GM18519 (cell line): ENCODE data around the gene NAPB.

Experiments used
- ATAC-seq: cut with Tn5 transposase; IDR thresholded peaks from one replicate; pipeline ENCODE4 v1.9.1; 2021; ENCODE audit warnings: mild to moderate bottlenecking, moderate library complexity; ENCODE audit not compliant: unreplicated experiment, low FRiP score

NAPB gene

DNA sequence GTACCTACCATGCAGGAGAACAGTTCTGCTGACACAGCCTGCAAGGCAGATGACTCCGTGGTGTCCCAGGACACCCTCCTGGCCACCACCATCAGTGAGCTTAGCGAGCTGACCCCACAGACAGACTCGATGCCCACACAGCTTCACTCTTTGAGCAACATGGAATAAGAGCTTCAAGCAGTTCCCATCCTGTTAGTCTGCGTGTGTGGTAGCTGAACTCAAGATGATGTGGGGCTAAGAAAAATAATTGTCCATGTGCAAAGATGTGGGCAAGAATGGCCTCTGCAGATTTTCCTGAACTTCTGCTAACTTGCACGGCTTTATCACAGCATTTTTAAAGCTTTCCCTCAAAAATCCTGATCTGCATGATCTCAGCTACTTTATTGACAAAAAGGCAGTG, 51.0 kb downstream of the NAPB start:
- no peak for ATAC-seq

DNA sequence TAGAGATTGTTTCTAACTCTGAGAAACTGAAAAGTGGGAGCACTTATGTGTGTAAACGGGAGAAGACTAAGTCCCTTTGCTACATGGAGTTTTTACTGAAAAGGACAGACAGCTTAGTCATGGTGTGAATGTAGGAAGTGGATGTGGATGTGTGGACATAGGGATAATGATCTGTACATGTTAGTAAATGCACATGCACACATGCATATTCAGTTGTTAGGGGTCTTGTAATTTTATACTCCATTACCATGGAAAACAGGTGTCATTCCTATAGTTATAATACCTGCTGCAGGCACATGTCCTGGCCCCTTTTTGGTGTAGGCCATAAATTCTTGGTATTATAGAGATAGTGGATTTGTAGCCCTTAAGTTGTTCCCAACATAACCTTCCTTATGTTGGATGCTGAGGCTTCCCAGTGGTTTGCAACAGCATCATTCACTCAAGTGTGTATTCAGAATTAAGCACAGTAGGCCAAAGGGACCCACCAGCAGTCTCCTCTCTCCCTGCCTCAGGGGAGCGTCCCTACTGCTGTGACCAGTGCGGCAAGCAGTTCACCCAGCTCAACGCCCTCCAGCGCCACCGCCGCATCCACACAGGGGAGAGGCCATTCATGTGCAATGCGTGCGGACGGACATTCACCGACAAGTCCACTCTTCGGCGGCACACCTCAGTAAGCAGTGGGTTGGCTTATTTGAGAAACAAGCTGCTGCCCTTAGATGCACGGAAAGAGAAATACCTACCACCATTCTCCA, 52.0 kb downstream of the NAPB start:
- ATAC-seq: no peak

DNA sequence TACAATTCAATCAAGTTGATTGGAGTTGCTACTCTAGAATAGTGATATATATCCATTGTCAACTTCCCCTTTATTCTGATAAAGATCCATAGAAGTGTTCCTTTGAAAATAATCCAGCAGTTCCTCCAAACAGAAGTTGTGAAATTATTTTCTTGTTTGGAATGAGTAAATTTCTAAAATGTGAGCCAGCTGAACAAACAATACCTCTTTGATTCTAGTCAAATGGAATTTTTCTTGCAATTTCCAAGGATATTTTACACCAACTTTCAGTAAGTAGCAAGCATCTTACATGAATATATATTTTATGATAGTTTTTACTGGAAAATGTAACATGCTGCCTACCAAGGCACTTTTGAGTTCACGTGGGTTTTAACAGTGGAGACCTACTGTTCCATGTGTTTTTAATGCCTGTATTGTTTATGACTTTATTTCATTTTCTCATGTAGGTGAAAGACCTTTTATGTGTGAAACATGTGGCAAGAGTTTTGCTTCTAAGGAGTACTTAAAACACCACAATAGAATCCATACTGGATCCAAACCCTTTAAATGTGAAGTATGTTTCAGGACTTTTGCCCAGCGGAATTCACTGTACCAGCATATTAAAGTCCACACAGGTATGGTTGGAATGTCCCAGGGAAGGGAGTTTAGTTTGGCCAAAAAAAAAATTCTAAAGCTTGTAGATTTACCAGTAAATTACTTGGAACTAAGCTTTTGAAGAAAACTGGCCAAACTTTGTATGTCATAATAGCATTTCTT, 52.8 kb downstream of the NAPB start:
- no peak for ATAC-seq

DNA sequence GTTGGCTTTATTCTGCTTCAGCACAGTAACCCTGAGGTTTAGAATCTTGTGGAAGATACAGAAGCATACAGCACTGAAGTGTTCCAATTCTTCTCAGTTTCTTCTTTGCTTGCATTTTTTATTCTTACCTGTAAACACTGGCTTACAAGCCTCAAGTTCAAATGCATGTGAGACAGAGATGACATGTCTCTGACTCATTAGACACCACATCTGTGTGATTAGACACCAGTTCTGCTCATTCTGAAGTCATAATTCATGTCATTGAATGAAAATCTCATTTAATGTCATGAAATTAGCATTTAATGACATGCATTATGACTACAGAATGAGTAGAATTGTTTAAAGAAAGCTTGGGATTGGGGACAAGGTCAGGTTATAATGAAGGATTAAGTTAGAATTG, 53.5 kb downstream of the NAPB start:
- no peak for ATAC-seq

DNA sequence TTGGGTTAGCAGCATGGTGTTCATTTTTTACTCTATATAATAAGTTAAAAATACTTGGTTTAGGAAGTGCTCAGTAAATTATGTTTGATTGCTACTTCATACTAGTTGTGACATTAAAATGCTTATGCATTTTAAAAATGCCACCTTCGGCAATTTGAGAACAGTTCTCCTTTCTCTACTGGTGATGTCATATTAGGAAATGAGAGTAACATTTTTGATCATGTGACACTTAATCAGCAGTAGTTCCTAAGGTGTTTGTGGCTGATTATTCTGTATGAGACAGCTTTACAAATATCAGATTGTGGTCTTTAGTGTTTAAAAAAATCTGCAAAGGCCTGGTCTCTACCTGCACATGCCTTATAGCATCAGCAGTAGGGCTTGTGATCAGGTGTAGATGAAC, 54.9 kb downstream of the NAPB start:
- no peak for ATAC-seq

DNA sequence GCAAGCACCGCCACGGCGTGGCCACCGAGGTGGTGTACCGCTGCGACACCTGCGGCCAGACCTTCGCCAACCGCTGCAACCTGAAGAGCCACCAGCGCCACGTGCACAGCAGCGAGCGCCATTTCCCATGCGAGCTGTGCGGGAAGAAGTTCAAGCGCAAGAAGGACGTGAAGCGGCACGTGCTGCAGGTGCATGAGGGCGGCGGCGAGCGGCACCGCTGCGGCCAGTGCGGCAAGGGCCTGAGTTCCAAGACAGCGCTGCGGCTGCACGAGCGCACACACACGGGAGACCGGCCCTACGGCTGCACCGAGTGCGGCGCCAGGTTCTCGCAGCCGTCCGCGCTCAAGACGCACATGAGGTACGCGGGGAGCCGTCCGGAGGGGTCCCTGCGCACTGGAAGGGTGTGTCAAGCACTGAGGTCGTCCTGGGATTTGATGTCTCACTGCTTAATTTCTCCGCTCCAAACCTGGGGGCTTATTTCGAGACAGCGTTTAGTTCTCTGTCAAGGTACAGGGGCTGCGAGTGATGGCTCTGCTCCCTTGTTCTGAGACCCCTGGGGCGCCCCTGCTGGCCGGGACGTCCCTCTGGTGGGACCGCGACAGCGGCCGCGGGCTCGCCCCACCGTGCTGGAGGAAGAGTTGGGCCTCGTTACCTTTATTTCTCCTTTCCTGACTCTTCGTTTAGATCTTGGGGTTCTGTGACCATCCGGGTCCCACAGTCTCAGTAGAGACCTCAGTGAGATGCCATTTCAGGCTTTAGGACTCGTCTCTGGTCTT, 55.7 kb downstream of the NAPB start:
- no peak for ATAC-seq

DNA sequence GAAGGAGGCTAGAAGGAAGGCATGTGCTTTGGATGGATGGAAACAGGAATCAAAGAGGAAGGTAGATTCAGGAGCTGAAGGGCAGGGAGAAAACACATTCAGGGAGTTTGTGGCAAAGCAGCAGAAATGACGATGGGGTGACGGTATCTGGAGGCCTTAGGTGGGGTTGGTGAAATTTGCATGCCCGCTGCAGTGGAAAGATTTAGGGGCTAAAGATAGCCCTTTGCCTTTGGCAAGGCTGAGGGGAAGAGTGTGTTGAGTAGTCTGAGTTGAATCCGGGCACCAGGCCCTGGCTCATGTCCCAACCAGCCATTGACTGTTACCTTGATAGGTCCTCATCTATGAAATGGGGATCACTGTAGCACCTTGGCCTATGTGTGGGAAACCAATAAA, 58.0 kb downstream of the NAPB start:
- no peak for ATAC-seq

DNA sequence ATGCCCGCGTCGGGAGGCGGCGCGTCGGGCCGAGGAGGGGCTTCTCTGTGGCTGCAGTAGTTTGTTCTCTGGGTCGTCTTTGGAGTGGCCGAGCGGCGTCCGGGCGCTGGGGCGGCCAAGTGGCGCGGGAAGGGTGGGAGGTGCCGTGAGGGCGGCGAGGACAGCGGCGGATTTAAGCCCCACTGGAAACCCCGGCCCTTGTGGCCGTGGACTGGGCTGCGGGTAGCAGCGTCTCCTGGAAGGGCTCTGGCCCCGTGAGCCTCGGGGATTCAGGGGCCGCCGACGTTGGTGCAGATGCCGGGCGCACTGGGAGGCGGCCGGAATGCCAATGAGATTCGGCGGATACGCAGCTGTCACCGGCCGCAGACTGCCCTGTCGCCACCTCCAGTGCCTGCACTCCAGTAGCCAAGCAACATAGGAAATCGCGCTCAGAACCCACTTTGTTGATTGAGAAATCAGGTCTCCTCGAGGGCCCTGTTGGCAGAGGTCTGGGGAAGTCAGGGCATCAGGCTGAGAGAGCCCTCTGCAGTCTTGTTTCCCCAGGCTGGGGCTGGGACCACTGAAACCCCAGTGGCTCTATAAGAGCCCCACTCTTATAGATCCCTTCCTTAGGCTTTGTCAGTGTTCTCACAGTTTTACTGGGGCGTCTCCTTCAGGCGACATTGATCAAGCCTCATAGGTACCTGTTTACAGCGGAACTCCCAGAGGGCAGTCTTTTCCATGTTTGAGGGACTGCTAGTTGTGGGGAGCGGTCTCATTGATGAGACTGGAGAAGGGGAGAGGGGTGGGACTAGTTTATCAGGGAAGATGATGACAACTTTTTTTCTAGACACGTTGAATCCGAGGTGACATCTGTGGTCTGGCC, 58.7 kb downstream of the NAPB start:
- ATAC-seq: no peak

DNA sequence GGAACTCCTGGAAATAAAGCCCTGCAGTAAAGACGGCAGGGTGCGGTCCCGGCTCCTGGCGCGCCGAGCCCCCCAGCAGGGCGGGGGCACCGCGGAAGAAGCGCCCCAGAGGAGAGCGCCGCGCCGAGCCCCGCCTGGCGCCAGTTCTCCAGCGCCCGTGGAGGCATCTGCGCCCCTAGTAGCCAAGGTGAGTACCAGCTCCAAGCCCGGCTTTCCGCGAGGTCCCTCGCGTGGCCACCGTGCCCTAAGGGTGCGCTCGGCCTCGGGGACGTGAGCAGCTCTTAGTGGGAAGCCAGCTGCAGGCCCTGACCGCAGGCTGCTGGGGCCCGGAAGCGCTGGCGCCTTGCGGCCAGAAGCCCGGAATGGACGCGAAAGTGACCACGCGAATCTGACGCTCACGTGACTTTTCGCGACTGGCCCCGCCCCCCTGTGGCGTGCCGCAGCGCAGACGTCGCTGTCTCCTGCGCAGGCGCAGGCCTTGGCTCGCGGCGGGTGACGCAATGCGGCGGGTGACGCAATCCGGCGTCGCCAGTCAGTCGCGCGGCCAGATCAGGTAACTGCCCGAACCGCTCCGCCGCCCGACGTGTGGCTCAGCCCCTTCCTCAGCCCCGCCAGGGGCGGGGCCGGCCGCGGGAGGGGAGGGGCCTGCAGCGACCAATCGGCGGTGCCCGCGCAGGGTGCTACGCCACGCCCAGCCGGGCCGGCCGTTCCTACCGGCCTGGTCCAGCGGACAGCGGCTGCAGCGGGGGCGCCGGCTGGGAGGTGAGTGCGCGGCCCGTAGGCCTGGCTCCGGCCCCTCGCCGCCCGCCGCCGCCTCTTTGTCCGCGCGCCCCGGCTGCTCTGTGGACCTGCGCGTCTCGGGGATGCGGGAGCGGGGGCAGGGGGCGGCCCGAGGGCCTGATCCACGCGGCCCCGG, 59.6 kb downstream of the NAPB start, which contains the start of gene GZF1:
GZF1 (plus strand) TSS at position 707 of the 916 bp plus-strand sequence. CDS start 2,202 bp downstream, outside the sequence.
- ATAC-seq: peak; percentile 57

DNA sequence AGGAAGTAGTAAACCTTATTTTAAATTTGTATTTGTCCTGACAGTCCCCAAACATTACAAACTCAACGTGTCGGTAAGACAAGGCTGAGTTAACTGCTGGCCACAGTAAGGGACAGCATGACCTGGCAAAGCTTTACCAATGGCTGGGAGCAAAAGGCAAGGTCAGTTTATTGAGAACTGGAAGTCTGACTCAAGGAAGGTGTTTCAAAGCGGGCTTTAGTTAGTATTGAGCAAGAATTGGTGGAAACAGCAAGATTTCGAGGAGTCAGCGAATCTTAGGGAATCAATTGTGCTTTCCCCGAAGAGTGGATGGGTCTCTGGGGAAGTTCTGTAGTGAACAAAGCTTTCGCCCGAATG, 60.2 kb downstream of the NAPB start:
- no peak for ATAC-seq

DNA sequence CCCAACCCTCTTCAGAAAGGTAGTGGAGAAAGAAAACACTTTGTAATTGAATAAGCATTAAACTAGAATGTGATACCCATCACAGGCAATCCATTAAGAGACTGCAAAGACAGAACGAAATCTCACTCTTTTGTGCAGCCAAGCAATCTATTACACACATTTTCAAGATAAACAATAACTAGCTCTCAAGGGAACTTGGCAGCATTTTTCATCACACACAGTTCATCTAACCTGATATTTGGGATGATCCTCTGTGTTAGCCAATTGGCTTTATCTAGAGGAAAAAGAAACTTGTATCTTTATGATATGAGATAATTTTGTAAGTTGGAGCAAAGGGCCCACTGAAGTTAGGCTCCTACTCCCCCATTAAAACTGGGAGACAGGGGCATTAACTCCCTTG, 60.8 kb downstream of the NAPB start:
- ATAC-seq: no peak

DNA sequence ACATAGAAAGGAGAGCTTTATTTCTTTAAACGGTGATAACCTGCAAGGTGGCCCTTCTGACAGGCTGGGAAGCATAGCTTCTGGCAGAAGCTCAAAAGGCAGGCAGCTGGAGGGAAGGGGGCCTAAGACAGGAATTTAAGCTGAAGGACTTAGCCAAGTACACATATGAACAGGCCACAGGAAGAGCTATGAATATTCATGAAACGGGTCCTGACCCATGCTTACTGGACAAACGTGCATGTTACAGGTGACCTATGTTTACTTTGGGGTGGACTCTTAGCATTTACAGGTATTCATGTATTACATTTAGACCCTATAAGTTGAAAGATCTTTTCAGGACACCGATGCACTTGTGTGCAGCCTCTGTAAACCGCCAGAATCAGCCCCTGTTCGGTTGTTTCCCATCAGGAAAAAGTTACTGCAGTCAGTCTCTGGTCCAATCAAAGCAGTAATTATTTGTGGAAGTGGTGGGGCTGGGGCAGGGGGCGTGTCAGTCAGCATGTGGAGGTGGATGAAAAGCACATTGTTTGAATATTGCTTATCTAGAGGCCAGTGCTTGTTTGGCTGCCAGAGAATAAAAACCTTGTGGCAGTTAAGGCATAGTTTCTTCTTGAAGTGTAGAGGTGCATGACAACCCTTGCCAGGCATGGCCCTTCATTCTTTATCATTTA, 62.2 kb downstream of the NAPB start:
- ATAC-seq: no peak

DNA sequence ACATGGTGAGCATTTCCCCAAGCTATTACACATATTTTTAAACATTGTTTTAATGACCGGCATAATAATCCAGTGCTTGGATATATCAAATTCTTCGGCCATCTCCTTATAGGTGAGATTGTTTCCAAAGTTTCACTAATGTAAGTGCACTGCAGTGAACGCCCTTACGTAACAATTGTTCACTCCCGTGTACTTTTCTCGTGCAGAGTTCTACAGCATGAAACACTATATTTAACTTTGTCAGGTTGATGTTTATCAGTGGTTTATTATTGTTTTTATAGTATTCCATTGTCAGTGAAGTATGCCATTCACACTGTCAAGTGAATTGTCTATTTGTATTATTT, 62.8 kb downstream of the NAPB start:
- ATAC-seq: no peak

DNA sequence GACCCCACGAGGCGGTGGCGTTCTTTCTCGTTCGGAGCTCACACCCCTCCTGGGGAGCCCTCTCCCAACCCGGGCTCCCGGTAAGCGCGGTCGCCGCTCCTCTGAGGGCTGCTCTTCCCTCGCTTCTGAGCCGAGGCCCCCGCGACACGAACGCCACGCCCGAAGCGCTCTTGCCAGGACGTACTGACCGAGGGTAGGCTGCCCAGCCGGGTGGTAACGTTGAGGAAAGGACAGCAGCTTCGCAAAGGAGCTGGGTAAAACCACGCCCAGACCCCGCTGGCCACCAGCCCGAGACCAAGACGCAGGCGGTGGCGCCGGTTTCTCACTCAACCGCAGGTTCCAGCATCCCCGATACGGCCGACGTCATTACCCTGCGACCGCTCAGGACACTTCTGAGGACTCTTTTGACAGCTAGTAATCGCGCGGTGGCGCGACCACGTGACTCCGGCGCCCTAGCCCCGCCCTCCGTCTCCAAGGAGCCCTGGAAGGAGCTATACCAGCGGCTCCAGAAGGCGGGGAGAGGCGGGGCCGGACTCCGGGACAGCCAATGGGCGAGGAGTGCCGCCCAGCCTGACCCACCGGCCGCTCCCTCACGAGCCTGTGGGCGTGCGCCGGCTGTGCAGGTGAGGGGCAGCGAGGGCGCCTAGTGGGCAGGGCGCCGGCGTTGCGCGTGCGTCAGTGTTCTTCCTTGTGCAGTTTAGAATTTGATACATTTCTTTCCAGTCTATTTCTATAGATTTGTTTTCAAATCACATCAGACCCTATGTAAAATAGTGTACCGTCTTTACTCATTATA, 63.3 kb downstream of the NAPB start:
- peak; percentile 63 for ATAC-seq

DNA sequence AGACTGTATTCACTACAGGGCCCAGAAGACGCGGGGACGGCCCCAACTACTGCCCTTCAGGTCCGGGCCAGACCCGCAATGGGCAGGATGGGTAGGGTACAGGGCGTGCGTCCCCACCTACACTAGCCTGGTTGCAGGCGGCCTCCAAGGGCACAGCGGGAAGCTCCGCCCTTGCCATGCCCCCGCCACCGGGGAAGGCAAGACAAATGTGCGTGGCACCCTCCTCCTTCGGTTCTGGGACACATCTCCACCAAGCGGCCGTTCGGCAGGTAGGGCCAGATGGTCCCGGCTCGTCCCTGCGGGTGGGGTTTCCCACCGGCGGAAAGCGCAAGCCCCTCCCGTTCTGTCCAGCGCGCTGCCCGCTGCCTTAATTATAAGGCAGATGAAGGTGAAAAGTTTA, 65.1 kb downstream of the NAPB start:
- no peak for ATAC-seq

DNA sequence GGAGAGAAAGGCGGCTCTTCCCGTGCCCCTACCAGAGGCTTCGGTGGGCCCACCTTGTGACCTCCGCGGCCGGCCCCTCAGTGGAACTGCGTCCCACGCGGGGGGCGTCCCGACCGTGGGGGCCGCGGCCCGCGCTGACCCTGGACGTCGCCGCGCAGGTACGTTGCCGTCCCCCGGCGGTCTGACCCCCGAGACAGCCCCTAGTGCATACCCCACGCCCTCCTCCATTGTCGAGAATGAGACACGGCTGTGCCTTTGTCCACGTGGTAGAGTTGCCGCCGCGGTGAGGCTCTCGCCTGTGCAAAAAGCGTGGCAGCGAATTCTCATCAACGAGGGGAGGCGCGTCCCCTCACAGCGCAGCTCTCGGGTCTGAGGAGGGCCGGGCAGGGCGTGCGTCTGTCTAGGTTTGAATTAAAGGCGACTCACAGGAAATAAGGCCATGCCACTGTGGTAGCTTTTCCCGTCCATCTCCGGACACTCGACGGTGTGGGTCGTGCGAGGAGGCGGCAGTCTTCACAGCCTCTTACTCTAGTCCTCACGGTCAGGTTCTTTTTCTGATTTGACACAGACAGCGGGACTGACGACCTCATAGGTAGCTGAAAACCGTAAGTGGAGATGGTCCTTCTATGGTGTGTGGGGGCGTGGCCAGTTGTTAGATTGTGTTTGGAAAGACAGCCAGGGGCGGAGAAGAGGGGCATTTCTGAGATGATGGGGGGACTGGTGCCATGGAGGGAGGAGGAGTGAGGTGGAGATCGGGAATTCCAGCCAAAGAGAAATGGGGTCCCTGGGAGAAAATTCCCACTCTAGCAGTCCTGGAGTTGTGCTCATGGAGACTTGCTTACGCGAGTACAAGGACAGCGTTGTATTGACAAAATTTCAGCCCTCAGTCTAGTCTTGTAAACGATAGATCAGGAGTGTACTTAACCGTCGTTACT, 70.1 kb downstream of the NAPB start:
- ATAC-seq: peak; percentile 21
